HPDE6-E6E7 (cell line): ENCODE data around the gene NAT10.

Source experiments
- DNase-seq: peaks from one replicate; pipeline ENCODE4 v3.0.0; 2011; ENCODE audit warnings: missing footprints; ENCODE audit errors: extremely low spot score

The NAT10 gene

GRCh38 chr11:34105957-34106504 is 602 bp downstream of the NAT10 start:
- DNase-seq = no peak

GRCh38 chr11:34111722-34112270 is 6.4 kb downstream of the NAT10 start:
- DNase-seq = no peak

- DNase-seq = no peak
Observed at GRCh38 chr11:34114014-34114413, 8.6 kb downstream of the NAT10 start.

GRCh38 chr11:34114471-34114870 is 9.0 kb downstream of the NAT10 start:
- no peak for DNase-seq

- DNase-seq = no peak
Observed at GRCh38 chr11:34120651-34121050, 15.2 kb downstream of the NAT10 start.

GRCh38 chr11:34124885-34125668 is 19.6 kb downstream of the NAT10 start:
- DNase-seq = no peak

- DNase-seq = no peak
Observed at GRCh38 chr11:34126959-34127848, 21.8 kb downstream of the NAT10 start.

GRCh38 chr11:34128824-34129223 is 23.4 kb downstream of the NAT10 start:
- DNase-seq = no peak

- DNase-seq = no peak
Observed at GRCh38 chr11:34132261-34132965, 27.0 kb downstream of the NAT10 start.

GRCh38 chr11:34134765-34135164 is 29.3 kb downstream of the NAT10 start:
- DNase-seq = no peak

GRCh38 chr11:34135439-34135838 is 30.0 kb downstream of the NAT10 start:
- DNase-seq = no peak

GRCh38 chr11:34136420-34136819 is 31.0 kb downstream of the NAT10 start:
- no peak for DNase-seq

- DNase-seq = no peak
Observed at GRCh38 chr11:34139346-34139745, 33.9 kb downstream of the NAT10 start.

- no peak for DNase-seq
Observed at GRCh38 chr11:34140149-34140548, 34.7 kb downstream of the NAT10 start.

- DNase-seq = no peak
Observed at GRCh38 chr11:34143048-34143447, 37.6 kb downstream of the NAT10 start.

GRCh38 chr11:34145073-34145472 is 39.6 kb downstream of the NAT10 start:
- DNase-seq = no peak

- DNase-seq = no peak
Observed at GRCh38 chr11:34145847-34146381, 40.5 kb downstream of the NAT10 start.

GRCh38 chr11:34146411-34146810 is 41.0 kb downstream of the NAT10 start:
- no peak for DNase-seq

- no peak for DNase-seq
Observed at GRCh38 chr11:34146866-34147265, 41.4 kb downstream of the NAT10 start.

- DNase-seq = no peak
Observed at GRCh38 chr11:34147581-34147980, 42.2 kb downstream of the NAT10 start.

- DNase-seq = no peak
Observed at GRCh38 chr11:34148504-34149165, 43.2 kb downstream of the NAT10 start.
